Adrenal gland (tissue), 19 donors: ENCODE results near the gene VAMP2. TPM values are rescaled to one million over a fixed set of nuclear protein-coding genes. Genes with fewer than 3 reads are reported as not detected.
A peak's percentile ranks its signal among the peaks of the same experiment; 100 is the strongest.

ENCODE experiments used
- DNase-seq, 7 donors: peaks; one replicate each; pipeline ENCODE4 v3.0.0-alpha.2; 2019 to 2020
- H3K27ac ChIP-seq, 5 donors: fragments of 200-600 bp; sonication (generic) in 4 of 5; 1 replicate in 3 of 5; 2 replicates in 2 of 5; pipeline versions ENCODE4 v1.5.1 to v1.8.0; 2016 to 2020; ENCODE audit warnings: mild to moderate bottlenecking in 1 of 5
- H3K27me3 ChIP-seq: fragments of 200-600 bp; 2 replicates; pipeline ENCODE4 v1.8.0; 2021
- H3K36me3 ChIP-seq, 2 donors: fragments of 200-600 bp; replicated peaks in 1 of 2; 1 replicate in 1 of 2; 2 replicates in 1 of 2; pipeline versions ENCODE4 v1.5.1 to v1.8.0; 2018 to 2022
- H3K4me1 ChIP-seq, 2 donors: fragments of 200-600 bp; replicated peaks in 1 of 2; 1 replicate in 1 of 2; 2 replicates in 1 of 2; pipeline versions ENCODE4 v1.5.1 to v1.8.0; 2018 to 2021
- H3K4me3 ChIP-seq, 4 donors: fragments of 200-600 bp; sonication (generic) in 3 of 4; one replicate each; pipeline ENCODE4 v1.5.1; 2016 to 2018
- H3K9me3 ChIP-seq, 3 donors: fragments of 200-600 bp; sonication (generic) in 1 of 3; replicated peaks in 1 of 3; 1 replicate in 2 of 3; 2 replicates in 1 of 3; pipeline versions ENCODE4 v1.5.1 to v1.8.0; 2016 to 2021
- POLR2A ChIP-seq, 2 donors: fragments of 450-650 bp; IDR thresholded peaks; one replicate each; pipeline ENCODE4 v1.6.1; 2017; ENCODE audit warnings: antibody characterized with exemption in 2 of 2, mild to moderate bottlenecking in 2 of 2, moderate library complexity in 1 of 2
- WGBS, 4 donors: extraction: QIAGEN DNeasy Blood & Tissue Kit in 2 of 4; methylation state at CpG; one replicate each; pipeline versions ENCODE4 v1.1.5 to v1.1.7; 2013 to 2017; 5-methylcytosine and 5-hydroxymethylcytosine counted together
- intact Hi-C, 2 donors: fragments of 100-400 bp; cut with DNase I; formaldehyde crosslinking; loops; one replicate each; pipeline versions ENCODE4 v1.14.1 to v1.15.0; 2022 to 2023
- long read RNA-seq, 10 donors: library from polyadenylated mRNA in 3 of 10; unstranded in 2 of 10; stranded (forward) in 1 of 10; transcript quantifications; one replicate each; pipeline ENCODE4 v2.0.0 and lab custom pipeline, GENCODE V29; 2021 to 2026
- polyA plus RNA-seq, 3 donors: library from polyadenylated mRNA; stranded (reverse); fragments of 200-250 nt in 2 of 3; fragments of 350-450 nt in 1 of 3; fragmentation: Illumina TruSeq in 1 of 3; extraction: RNeasy Lipid Tissue Mini Kit (QIAGEN cat#74804) in 1 of 3; gene quantifications; one replicate each; pipeline ENCODE4 v1.2.3, GENCODE V29; 2013 to 2014
- total RNA-seq, 9 donors: library from RNA; depleted of rRNA in 4 of 9; stranded (reverse); fragments of >200 nt in 4 of 9; fragments of 120-200 nt in 1 of 9; fragmentation: NEBNext Ultra II Directional in 1 of 9; extraction: Animal tissue kit (Norgen Biotek cat#: 25700) in 1 of 9; gene quantifications; one replicate each; pipeline versions ENCODE4 v1.1.0 to v1.2.4, GENCODE V29; 2013 to 2023
- TF ChIP-seq, protein P1 (sequence below), 6 experiments: fragments of 450-650 bp in 4 of 6; fragments of 200-600 bp in 2 of 6; sonication (generic) in 1 of 6; IDR thresholded peaks; 1 replicate in 5 of 6; 2 replicates in 1 of 6; pipeline versions ENCODE4 v1.5.1 to v1.8.0; 2016 to 2021; ENCODE audit warnings: antibody characterized with exemption in 6 of 6, mild to moderate bottlenecking in 2 of 6, moderate library complexity in 1 of 6
- donor health status: healthy with polysubstance abuse.
- donor health status: Bipolar disorder and iron deficiency.
- donor health status: DM: yes; HTN: yes; CAD: no.
- donor health status: DM: no; HTN: no; CAD: no.
- donor health status: DM: no; HTN: no; CAD: no.
- donor health status: DM: yes; HTN: yes; CAD: no.

Gene VAMP2
- total RNA-seq = 100 to 1,000 TPM in 2 of 9 donors, 10 to 100 TPM in 7; 18.8 to 139 (median 39.1) TPM
- 100 to 1,000 TPM in 1 of 3 donors, 10 to 100 TPM in 2; 65.8 to 206 (median 81.2) TPM for polyA plus RNA-seq
- long read RNA-seq, donor 1, transcript VAMP2-201 (5 exons, 2,153 nt) = major isoform, 54 of 84 reads
- long read RNA-seq, donor 1, partial matches to known transcripts = 27 of 84 reads
- long read RNA-seq, donor 1, other reads (novel, unspliced or antisense) = 0 of 84 reads
- long read RNA-seq, donor 2, transcript VAMP2-201 (5 exons, 2,153 nt) = major isoform, 34 of 47 reads
- long read RNA-seq, donor 2, transcript VAMP2-203 (4 exons, 557 nt) = minor isoform, 7 of 47 reads
- long read RNA-seq, donor 2, partial matches to known transcripts = 5 of 47 reads
- long read RNA-seq, donor 2, other reads (novel, unspliced or antisense) = 0 of 47 reads
- long read RNA-seq, donor 3, transcript VAMP2-201 (5 exons, 2,153 nt) = major isoform, 41 of 42 reads
- long read RNA-seq, donor 3, partial matches to known transcripts = 0 of 42 reads
- long read RNA-seq, donor 3, other reads (novel, unspliced or antisense) = 0 of 42 reads
- long read RNA-seq, donor 4, transcript VAMP2-201 (5 exons, 2,153 nt) = major isoform, 108 of 121 reads
- long read RNA-seq, donor 4, partial matches to known transcripts = 3 of 121 reads
- long read RNA-seq, donor 4, other reads (novel, unspliced or antisense) = 8 of 121 reads
- long read RNA-seq, donor 5, transcript VAMP2-201 (5 exons, 2,153 nt) = major isoform, 82 of 115 reads
- long read RNA-seq, donor 5, transcript VAMP2-203 (4 exons, 557 nt) = minor isoform, 10 of 115 reads
- long read RNA-seq, donor 5, partial matches to known transcripts = 4 of 115 reads
- long read RNA-seq, donor 5, other reads (novel, unspliced or antisense) = 19 of 115 reads
- long read RNA-seq, donor 6, transcript VAMP2-201 (5 exons, 2,153 nt) = major isoform, 115 of 125 reads
- long read RNA-seq, donor 6, partial matches to known transcripts = 8 of 125 reads
- long read RNA-seq, donor 6, other reads (novel, unspliced or antisense) = 0 of 125 reads
- long read RNA-seq, donor 7, transcript VAMP2-201 (5 exons, 2,153 nt) = major isoform, 41 of 47 reads
- long read RNA-seq, donor 7, transcript VAMP2-203 (4 exons, 557 nt) = minor isoform, 5 of 47 reads
- long read RNA-seq, donor 7, partial matches to known transcripts = 0 of 47 reads
- long read RNA-seq, donor 7, other reads (novel, unspliced or antisense) = 0 of 47 reads
- long read RNA-seq, donor 8, transcript VAMP2-201 (5 exons, 2,153 nt) = major isoform, 68 of 89 reads
- long read RNA-seq, donor 8, partial matches to known transcripts = 17 of 89 reads
- long read RNA-seq, donor 8, other reads (novel, unspliced or antisense) = 0 of 89 reads
- long read RNA-seq, donor 9, transcript VAMP2-201 (5 exons, 2,153 nt) = major isoform, 23 of 46 reads
- long read RNA-seq, donor 9, transcript VAMP2-203 (4 exons, 557 nt) = minor isoform, 6 of 46 reads
- long read RNA-seq, donor 9, partial matches to known transcripts = 17 of 46 reads
- long read RNA-seq, donor 9, other reads (novel, unspliced or antisense) = 0 of 46 reads
- long read RNA-seq, donor 10, transcript VAMP2-201 (5 exons, 2,153 nt) = major isoform, 37 of 50 reads
- long read RNA-seq, donor 10, partial matches to known transcripts = 11 of 50 reads
- long read RNA-seq, donor 10, other reads (novel, unspliced or antisense) = 0 of 50 reads

- intact Hi-C loops = no loop called here
- peaks cover 31 to 48% of the 10 kb centered on the region in 2 donors for H3K4me1 ChIP-seq
- peak within 1 kb of the TSS; percentile 88 to 100 (median 98) for H3K4me3 ChIP-seq
- H3K27me3 ChIP-seq = no peaks in the 10 kb centered on the region
- peak within 1 kb of the TSS; percentile 97 to 100 (median 99) for H3K27ac ChIP-seq
- H3K9me3 ChIP-seq = no peaks in the 10 kb centered on the region
- DNase-seq = peak; percentile 75 to 87 (median 82)
- peak; percentile 76 to 79 for TF ChIP-seq POLR2A (IDR thresholded peaks at IDR 0.05)
- TF ChIP-seq, protein P1, sequence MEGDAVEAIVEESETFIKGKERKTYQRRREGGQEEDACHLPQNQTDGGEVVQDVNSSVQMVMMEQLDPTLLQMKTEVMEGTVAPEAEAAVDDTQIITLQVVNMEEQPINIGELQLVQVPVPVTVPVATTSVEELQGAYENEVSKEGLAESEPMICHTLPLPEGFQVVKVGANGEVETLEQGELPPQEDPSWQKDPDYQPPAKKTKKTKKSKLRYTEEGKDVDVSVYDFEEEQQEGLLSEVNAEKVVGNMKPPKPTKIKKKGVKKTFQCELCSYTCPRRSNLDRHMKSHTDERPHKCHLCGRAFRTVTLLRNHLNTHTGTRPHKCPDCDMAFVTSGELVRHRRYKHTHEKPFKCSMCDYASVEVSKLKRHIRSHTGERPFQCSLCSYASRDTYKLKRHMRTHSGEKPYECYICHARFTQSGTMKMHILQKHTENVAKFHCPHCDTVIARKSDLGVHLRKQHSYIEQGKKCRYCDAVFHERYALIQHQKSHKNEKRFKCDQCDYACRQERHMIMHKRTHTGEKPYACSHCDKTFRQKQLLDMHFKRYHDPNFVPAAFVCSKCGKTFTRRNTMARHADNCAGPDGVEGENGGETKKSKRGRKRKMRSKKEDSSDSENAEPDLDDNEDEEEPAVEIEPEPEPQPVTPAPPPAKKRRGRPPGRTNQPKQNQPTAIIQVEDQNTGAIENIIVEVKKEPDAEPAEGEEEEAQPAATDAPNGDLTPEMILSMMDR (IDR thresholded peaks at IDR 0.05) = peak in 4 of 6 experiments; percentile 14 to 23 (median 21)
- H3K36me3 ChIP-seq = peaks cover 0 to 20% of the 10 kb centered on the region in 2 donors
- 0% methylated on average over 2 to 75 of the region's 75 CpGs for WGBS, 4 donors
Measured at GRCh38 chr17:8162233-8162996, at the start of gene VAMP2. VAMP2 (minus strand) TSS chr17:8162948; CDS start chr17:8162879, 69 bp downstream.

DNA sequence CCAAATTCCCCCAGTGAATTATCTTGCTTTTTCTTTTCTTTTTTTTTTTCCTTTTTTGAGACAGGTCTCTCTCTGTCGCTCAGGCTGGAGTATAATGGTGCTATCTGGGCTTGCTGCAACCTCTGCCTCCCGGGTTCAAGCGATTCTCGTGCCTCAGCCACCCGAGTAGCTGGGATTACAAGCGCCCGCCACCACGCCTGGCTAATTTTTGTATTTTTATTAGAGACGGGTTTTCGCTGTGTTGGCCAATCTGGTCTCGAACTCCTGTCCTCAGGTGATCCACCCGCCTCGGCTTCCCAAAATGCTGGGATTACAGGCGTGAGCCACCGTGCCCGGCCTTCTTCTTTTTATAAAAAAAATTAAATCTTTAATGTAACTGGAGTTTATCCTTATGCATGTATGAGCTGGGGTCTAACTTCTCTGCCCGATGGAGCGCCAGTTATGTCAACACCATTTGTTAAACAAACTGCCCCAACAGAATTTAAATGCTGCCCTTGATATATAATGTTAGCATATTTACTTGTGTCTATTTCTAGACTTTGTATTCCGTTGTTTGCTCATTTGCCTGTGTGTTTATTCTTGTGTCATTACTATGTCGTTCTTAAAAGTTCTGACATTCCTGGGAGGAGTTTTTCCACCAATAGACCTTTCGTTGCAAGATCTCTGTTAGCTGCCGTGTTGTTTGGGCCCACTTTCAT is 48.2 kb upstream of the VAMP2 start:
- Histone ChIP-seq H3K27me3 (no peaks in the 10 kb centered on the region), H3K4me1 (peaks cover 8 to 9% of the 10 kb centered on the region in 2 donors), H3K27ac (peak overlapping the region; percentile 54 to 85 (median 83)), H3K4me3 (peak overlapping the region in 3 of 4 donors; percentile 32 to 61 (median 56)), H3K36me3 (no peaks in the 10 kb centered on the region), H3K9me3 (no peaks in the 10 kb centered on the region)
- TF ChIP-seq, protein P1 (IDR thresholded peaks at IDR 0.05) = no peak
- TF ChIP-seq POLR2A (IDR thresholded peaks at IDR 0.05) = no peak
- DNase-seq = peak in 1 of 7 donors; percentile 35
- WGBS, 4 donors = 12 to 19% (median 15%) methylated on average over 22 of the region's 22 CpGs
- intact Hi-C loops = no loop called here
